Kidney epithelial cell (primary cell): Measurements from ENCODE around the gene MLYCD. TPM values are rescaled to one million over a fixed set of nuclear protein-coding genes. Genes with fewer than 3 reads are reported as not detected.
A peak's percentile ranks its signal among the peaks of the same experiment; 100 is the strongest.

Experiments used
- DNase-seq: peaks from one replicate; pipeline ENCODE4 v3.0.0-alpha.2; 2010; ENCODE audit warnings: low read depth
- H3K27me3 ChIP-seq: 2 replicates; pipeline ENCODE4 v1.6.0; 2011; ENCODE audit warnings: low read length; ENCODE audit not compliant: control insufficient read depth, insufficient read depth
- H3K36me3 ChIP-seq: 2 replicates; pipeline ENCODE4 v1.5.1; 2011; ENCODE audit warnings: low read length; ENCODE audit not compliant: control insufficient read depth, insufficient read depth
- H3K4me3 ChIP-seq: 2 replicates; pipeline ENCODE4 v1.5.1; 2011; ENCODE audit warnings: low read depth, mild to moderate bottlenecking, control low read depth, low read length
- CTCF ChIP-seq: IDR thresholded peaks from 2 replicates; pipeline ENCODE4 v1.5.1; 2011; ENCODE audit warnings: mild to moderate bottlenecking, moderate library complexity, low read length, control low read depth, inconsistent platforms; ENCODE audit not compliant: insufficient read depth, poor library complexity, severe bottlenecking
- total RNA-seq: library from RNA; depleted of rRNA; stranded (reverse); fragments of >200 nt; gene quantifications from 2 replicates; pipeline ENCODE4 v1.2.3, GENCODE V29; 2015

MLYCD gene
- total RNA-seq, 1 donor from 2014 or later: 3.5 TPM

- TF ChIP-seq CTCF: no peak
- H3K27me3 ChIP-seq: no peaks in the 10 kb centered on the region
- H3K36me3 ChIP-seq: peaks cover 1% of the 10 kb centered on the region
- H3K4me3 ChIP-seq: no peak overlapping the region
- no peak for DNase-seq
These were observed 56.6 kb downstream of the MLYCD start for GRCh38 chr16:83955218-83956130.

DNA sequence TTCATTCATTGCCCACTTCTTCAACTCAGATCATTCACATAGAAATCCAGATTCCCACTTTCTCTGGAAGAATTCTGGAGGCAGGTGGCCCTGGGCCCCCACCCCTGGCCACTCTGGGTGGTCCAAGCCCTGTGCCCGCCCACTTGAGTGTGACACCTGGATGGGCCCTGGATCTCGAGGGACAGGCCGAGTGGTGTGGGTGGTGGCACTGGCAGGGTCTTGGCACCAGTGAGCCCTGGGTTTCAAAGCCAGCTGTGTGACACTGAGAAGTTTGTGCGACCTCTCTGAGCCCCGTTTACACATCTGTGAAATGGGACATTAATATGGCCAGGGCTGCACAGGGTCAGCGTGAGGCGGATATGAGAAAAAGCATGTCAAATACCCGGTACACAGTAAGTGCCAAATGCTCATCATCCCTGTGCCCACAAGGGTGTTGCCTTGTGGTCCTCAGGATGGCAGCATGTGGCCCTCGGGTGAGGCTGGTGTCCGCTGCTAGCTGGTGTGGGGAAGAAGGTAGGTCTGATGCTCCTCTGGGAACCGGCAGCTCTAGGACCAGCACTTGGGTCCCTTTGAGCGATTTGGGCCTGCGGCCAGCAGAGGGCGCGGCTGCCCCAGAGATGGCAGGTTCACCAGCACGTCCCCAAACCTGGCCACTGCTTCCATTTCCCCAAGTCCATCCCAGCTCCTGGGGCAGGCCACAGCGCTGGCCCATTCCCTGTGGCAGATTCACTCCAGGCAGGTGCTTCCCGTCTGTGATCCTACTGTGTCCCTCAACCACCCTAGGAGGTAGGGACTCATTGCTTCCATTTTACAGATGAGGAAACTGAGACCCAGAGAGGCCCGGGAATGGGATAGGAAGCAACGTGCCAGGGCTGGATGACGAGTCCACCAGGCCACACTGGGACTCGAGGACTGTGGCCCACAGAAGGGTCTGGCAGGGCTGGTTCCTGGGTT, 57.7 kb downstream of the MLYCD start:
- TF ChIP-seq CTCF: peak; percentile 96
- H3K4me3 ChIP-seq: no peak overlapping the region
- H3K36me3 ChIP-seq: peaks cover 1% of the 10 kb centered on the region
- no peaks in the 10 kb centered on the region for H3K27me3 ChIP-seq
- DNase-seq: no peak

- DNase-seq: no peak
- TF ChIP-seq CTCF: no peak
- Histone ChIP-seq H3K27me3 (no peaks in the 10 kb centered on the region), H3K4me3 (no peak overlapping the region), H3K36me3 (peaks cover 1% of the 10 kb centered on the region)
These were observed 58.5 kb downstream of the MLYCD start for GRCh38 chr16:83957296-83957855.

DNA sequence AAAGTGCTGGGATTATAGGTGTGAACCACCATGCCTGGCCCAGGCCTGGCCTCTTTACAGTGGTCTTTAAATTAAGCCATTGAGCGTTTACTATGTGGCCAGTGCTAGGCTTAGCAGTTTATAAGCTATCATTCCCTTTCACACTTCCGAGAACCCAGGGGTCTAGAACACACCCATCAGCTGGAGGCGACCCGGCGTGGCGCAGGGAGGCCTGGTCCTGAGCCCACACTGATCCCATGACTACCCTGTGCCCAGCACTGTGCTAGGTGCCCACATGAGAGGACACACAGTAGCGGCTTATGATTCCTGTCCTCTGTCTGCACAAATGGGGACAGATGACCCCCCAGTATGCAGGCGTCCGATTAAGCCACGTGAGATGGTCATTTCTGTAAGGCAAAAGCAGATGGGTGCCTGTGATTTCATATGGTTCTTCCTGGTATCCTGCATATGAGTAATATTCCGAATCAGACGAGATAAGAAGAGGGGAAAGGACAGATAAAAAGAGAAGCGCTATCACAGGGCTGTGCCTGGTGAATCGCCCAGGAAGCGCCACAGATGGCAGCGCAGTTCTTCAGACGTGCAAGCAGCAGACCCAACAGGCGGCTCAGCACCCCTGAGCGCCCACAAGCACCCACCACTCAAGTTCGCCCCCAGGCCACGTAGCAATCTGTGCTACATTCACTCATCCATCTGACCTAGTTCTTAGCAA, 59.4 kb downstream of the MLYCD start:
- no peaks in the 10 kb centered on the region for H3K27me3 ChIP-seq
- no peak for DNase-seq
- no peak overlapping the region for H3K4me3 ChIP-seq
- no peak for TF ChIP-seq CTCF
- H3K36me3 ChIP-seq: peaks cover 1% of the 10 kb centered on the region

GRCh38 chr16:83958846-83959565, 60.1 kb downstream of the MLYCD start:
- no peak for TF ChIP-seq CTCF
- H3K4me3 ChIP-seq: no peak overlapping the region
- H3K27me3 ChIP-seq: no peaks in the 10 kb centered on the region
- H3K36me3 ChIP-seq: peaks cover 1% of the 10 kb centered on the region
- no peak for DNase-seq
